Measurements from ENCODE around the gene SORL1.
"Not testable (repeated sequence)": the region's sequence is repeated elsewhere in the genome, so short reads cannot be mapped to it uniquely, and the experiment has no call there.

SORL1 gene

DNA sequence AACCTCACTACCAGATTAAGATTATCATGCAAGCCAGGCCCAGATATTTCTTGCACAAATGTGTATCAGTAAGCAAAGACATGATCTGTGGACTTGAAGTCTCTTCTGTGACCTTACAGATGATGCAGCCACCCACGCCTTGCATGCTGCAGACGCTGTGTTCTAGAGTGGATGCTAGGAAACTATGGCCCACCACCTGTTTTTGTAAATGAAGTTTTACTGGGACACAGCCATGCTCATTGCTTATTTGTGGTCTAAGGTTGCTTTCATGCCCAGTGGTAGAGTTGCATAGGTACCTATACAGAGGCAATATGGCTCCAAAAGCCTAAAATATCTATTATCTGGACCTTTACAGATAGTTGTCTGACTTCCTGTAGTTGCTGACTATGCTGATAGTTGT lies 48.2 kb downstream of the SORL1 start:
- no peak for DNase-seq (ENCODE audit: low read depth, low spot score)

DNA sequence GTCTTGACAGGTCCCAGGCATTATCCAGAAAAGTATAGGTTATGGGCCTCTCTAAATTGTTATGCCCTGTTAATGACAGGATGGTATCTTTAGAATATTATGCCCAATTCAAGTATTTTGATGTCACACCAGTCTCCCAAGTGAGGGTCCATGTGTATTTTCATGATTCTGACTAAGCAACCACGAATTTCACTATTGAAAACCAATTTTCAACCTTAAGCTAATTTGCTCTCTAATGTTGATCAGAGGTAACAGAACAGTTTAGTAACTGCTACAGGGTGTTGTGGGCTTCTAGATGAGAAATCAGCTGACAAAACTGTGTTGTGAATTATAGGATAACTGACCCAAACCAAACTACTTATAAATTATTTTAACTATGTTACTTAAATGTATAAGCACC lies 48.6 kb downstream of the SORL1 start:
- no peak for DNase-seq (ENCODE audit: low read depth, low spot score)

DNA sequence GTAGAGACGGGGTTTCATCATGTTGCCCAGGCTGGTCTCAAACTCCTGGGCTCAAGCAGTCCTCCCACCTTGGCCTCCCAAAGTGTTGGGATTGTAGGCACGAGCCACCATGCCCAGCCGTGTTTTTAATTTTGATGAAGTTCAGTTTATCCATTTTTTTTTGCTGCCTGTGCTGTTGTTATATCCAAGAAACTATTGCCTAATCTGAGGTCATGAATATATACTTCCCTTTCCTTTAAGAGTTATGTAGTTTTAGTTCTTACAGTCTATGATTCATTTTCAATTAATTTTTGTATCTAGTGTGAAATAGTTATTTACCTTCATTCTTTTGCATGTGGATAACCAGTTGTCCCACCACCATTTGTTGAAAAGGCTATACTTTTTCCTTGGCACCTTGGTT lies 50.9 kb downstream of the SORL1 start:
- no peak for DNase-seq (ENCODE audit: low read depth, low spot score)

DNA sequence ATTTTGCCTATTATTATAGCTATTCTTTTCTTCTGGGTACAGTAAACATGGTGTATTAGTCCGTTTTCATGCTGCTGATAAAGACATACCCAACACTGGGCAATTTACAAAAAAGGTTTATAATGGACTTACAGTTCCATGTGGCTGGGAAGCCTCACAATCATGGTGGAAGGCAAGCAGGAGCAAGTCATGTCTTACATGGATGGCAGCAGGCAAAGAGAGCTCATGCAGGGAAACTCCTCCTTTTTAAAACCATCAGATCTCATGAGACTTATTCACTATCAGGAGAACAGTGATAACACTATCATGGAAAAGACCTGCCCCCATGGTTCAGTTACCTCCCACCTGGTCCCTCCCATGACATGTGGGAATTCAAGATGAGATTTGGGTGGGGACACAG lies 54.1 kb downstream of the SORL1 start:
- not testable (repeated sequence) for DNase-seq (ENCODE audit: low read depth, low spot score)

DNA sequence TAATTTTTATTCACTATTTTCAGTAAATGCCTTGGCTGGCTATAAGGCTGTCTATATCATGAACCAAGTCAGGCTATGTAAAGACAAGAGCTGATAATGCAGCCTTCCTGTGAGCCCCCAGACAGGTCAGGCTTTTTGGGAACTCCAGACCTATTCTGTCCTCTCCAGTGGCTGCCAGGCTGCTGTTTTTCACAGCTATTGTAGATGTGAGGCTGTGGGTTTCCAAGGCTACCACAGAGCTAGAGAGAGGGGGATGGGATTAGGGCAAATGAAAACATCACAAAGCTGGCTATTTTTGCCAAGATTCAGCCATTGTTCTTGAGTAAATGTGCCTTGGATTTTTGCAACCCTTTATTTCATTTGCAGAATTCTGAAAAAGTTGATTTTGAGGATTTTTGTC lies 56.3 kb downstream of the SORL1 start:
- no peak for DNase-seq (ENCODE audit: low read depth, low spot score)

DNA sequence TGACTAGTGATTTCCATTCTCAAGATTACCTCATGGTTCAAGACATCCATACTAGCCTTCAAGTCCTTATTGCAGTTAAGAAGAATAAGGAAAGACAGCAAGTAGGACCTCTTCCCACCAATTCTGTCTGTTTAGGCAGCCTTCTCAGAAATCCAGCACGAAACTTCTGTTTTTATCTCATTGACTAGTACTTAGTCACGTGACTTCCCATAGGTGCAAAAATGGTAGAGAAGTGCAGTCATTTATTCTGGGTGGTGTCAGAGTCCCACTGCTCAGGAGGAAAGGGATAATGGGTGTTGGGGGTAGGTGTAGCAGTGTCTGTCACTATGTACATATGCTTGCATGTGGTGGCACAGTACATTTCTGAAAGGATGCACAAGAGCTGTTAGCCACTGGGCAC lies 58.3 kb downstream of the SORL1 start:
- DNase-seq (ENCODE audit: low read depth, low spot score) = no peak

DNA sequence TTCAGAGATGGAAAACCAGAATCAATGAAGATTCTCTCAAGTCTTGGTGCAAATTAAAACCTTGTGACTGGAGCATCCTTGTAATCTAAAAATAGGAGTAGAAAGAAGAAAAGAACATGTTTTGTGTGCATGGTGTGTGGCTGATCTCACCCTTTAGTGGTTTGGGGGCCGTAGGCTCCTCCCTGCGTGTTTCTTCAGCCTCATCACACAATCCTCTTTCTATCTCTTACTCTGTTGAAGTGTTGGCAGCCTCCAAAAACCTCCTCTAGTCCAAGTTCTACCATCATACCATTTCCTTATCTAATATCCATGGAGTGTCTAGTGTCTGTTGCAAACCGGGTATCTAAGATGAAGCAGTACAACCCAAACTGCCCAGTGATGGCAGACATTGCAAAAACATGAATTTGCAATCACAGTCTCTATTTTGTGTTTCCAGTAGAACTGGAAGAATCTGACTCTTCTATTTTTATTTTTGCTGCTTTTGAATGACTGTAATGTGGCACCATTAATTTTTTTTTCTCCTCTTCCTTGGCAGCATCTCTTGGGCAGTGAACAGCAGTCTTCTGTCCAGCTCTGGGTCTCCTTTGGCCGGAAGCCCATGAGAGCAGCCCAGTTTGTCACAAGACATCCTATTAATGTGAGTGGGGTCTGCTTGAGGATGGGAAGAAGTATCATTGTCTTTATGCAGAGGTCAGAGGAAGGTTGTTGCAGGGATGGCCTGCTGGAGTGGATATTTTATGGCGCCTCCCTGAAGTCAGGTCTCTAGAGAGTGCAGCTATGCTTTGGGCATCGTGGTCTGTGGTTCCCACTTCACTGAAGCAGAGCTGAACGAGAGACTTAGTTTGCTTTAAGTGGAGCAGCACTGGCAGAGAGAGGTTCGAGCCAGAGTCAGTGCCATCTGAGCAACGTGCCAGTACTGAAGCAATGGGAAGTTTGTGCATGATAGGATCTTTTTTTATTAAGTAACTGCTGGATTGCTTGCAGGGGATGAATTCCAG lies 60.7 kb downstream of the SORL1 start:
- no peak for DNase-seq (ENCODE audit: low read depth, low spot score)

DNA sequence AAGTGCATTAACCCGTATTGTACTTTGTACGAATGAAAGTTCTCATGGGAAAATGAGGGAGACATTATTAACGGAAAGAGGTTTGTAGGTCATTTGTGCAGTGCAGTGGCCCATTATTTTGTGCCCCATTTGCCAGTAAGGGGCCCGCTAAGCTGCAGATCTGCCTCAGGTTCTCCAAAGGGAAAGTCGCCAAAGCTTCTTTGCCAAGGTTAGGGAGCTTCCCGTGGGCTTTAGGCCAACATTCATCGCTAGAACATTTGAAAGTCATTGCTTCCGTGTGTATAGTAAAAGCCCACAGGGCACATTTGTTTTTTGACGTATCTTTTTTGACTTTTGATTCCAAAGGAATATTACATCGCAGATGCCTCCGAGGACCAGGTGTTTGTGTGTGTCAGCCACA lies 61.7 kb downstream of the SORL1 start:
- no peak for DNase-seq (ENCODE audit: low read depth, low spot score)

DNA sequence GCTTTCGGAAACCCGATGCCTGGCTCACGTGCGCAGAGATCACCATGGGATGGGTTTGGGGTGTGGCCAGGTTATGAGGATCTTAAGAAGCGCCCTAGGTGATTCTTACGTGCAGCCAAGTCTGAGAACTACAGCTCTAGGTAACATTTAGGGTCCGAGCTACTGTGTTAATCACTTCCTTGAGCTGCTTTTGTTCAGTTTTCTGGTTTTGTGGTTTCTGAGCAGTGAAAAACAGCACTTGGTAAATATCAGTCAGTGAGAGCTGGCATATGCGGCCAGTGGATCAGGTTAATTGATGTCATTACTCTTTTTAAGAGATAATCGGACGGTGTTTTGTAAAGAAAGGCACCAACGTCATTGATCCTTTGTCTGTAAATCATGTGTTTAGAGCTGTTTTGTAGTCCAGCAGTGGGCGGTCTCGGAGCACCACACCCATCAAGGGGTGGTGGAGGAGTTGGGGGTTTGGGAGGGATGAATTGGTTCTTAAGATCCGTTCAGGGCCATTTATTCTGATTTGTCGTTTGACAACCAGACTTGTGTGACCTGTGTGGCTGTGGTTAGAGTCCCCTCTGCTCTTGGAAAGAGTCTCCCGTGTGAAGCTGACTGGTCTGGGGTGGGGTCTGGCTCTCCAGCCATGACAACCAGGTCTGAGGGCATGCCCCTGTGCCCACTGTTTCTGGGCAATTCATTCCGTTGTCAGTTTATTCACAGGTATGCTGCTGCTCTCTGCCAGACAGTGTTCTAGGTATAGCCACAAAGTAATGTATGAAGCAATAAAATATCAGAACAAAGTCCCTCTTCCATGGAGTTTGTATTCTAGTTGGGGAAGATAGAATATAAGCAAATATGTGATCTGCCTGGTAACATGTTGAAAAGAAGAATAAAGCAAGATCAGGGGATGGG lies 62.6 kb downstream of the SORL1 start:
- no peak for DNase-seq (ENCODE audit: low read depth, low spot score)

DNA sequence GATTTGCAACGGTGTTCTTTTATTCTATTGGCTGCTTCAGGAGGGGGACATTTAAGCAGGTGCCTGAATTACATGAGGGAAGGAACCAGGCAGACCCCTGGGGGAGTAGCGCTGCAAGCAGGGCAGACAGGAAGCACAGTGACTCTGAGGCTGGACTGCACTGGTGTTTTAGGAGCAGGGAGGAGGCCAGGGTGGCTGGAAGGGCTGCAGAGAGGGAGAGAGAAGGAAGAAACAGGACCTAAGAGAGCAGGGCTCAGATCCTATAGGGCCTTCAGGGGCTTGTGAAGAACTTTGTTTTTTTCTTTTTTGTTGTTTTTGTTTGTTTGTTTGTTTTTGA lies 63.2 kb downstream of the SORL1 start:
- no peak for DNase-seq (ENCODE audit: low read depth, low spot score)

DNA sequence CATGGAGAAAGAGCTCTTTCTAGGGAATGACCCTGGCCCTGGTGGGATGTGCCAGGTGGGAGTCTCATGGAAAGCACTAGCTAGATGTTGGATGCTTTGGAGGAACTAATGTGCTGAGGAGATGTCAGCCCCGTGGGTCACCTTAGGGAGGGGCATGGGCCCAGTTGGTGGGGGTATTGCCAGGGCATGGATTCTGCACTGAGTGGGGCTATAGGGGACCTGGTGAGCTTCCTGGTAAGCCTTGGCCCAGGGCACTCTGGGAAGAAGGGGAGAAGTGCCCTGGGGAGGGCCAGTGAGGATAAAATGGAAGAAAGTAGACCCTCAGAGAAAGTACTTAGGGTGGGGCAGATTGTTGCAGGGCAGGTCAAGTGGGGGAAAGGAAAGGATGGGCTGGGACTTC lies 65.9 kb downstream of the SORL1 start:
- no peak for DNase-seq (ENCODE audit: low read depth, low spot score)

DNA sequence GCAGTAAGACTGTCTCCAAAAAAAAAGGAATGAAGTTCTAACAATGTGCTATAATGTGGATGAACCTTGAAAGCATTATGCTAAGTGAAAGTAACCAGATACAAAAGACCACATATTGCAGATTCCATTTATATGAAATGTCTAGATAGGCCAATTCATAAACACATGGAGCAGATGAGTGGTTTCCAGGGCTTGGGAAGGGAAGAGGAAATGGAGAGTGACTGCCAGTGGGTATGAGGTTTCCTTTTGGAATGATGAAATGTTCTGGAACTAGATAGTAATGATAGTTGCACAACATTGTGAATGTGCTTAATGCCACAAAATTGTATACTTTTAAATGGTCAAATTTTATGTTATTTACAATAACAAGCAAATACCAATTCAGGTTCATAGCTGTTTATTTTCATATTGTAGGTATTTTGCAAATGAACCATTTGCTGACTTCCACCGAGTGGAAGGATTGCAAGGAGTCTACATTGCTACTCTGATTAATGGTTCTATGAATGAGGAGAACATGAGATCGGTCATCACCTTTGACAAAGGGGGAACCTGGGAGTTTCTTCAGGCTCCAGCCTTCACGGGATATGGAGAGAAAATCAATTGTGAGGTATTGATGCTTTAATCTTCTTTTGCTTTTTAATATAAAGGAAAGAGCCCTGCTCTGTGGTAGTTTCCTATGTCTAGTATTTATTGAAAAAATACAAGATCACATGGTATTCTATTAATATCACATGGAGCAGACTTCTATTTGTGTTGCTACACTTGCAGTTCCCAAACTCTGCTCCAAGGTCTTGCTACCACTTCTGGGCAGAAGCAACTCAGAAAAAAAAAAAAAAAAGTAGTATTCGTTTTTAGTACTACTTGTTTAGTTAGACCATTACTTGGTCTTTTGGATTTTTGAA lies 68.4 kb downstream of the SORL1 start:
- no peak for DNase-seq (ENCODE audit: low read depth, low spot score)

DNA sequence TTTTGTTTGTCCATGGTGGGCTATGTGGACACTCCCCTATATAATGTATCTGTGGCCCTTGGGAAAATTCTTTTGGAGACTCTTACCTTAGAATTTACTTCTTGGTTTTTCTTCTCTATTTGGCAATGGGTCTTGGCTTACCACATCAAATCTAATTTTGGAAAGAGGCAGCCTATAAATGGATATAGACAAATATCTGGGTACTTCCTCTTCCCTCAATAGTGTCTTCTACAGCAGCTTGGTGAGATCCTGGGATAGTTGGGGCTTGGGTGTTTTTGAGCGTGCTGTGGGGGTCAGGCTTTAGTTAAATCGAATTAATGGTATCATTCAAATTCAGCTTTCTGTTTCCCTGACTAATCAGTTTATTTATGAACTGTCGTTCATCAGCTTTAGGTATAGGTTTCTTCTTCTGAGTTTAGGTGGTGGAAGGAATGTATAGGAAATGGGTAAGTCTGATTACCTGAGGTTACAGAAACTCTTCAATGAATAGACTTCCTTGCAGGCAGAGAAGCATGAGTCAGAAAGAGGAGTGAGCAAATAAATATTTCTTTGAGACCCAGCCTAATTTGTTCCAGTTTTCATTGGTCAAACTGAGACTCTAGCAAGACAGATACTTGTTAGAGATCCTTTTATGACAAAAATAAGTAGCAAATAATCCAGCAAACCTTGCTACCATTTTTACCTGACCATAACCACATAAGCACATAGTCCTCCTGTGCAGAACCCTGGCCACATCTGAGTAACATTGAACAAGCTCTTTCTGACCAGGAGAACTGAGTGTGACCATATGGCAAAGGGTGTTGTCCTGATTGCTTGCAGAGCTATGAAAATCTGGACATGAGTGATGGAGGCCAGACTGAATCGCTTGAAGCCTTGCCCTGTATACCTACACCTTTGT lies 69.3 kb downstream of the SORL1 start:
- no peak for DNase-seq (ENCODE audit: low read depth, low spot score)

DNA sequence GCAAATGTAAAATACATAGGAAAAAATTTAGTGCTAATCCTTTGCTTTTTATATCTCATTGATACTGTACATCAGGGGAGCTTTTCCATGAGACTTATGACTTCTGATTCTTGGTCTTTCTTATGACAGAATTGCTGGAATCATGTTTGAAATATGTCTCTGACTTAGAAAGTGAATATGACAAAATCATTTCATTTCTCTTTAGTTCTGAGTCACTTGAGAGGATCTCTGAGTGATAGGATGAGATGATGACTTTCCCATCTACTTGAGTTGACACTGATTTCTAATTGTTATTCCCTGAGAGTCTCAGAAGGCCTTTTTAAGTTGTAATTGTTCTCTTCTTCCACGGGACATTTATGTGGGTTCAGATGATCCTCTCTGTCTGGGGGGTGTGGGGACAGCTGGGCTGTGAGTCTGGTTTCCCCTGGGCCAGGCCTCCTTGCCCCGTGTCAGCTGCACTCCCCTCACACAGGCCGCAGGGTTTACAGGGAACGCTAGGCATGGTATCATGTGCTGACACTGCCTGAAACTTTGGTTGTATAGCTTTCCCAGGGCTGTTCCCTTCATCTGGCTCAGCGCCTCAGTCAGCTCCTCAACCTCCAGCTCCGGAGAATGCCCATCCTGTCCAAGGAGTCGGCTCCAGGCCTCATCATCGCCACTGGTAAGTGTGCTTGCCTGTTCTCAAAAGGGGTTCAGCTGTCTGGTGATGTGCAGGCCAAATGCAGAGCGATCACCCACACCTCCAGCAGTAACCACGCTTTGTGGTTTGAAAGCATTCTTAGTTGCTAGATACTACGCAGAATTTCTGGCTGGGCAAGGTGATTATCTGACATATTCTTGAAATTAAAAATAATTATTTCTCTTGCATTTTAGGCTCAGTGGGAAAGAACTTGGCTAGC lies 70.2 kb downstream of the SORL1 start:
- no peak for DNase-seq (ENCODE audit: low read depth, low spot score)

DNA sequence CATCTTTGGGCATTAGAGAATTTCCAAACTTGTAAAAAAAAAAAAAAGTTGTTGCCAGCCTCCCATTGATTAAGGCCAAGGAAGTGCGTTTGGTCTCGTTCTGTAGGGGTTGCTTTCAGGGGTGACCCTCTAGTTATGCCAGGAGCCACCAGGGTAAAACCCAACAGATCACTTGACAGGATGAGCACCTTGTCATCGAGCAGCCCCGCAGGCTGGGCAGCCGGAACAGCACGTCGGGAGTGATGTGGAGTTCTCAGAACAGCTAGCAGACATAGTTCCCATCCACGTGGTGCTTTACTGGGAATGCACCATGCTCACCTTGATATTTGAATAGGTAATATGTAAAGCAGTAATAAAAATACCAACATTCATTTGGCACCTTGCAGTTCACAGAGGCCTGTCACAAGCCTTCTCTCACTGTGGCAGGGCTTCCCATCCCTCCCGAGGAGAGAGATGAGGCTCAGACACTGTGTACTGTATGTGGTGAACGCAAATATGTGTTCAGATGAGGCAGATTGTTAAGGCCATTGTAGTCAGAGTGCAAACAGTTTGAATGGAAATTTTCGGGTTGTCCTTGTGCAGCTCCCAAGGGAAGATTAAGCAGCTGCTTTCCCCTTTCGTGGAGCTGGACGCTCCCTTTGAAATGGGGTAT lies 71.6 kb downstream of the SORL1 start:
- no peak for DNase-seq (ENCODE audit: low read depth, low spot score)

DNA sequence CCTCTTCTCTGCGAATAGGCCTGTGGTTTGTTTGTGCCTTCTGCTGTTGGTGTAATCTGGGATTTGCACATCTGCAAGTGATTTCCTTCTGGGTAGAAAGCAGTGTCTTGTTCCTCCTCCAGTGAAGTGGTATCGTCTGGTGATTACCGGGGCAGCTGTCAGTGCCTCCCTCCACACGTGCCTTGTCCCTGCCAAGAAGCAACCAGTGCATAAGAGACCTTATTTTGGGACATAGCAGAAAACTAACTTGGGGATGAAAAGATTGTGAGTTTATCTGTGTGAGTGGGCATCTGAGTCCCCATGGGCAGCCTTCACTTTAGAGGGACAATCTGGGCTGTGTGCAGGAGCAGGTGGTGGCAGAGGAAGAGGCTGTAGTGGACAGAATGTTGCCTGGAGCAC lies 72.1 kb downstream of the SORL1 start:
- no peak for DNase-seq (ENCODE audit: low read depth, low spot score)

DNA sequence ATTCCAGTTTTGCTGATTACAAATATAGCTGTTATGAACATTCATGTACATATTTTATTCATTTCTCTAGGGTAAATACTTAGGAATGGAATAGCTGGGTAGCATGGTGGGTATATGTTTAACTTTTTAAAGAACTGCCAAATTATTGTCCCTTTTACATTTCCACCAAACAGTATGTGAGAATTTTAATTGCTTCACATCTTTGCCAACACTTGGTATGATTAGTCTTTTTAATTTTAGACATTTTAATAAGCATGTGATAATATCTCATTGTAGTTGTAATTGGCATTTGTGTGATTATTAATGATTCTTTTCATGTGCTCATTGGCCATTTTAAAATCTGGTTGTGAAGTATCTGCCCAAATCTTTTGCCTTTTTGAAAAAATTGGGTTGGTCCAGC lies 73.3 kb downstream of the SORL1 start:
- DNase-seq (ENCODE audit: low read depth, low spot score) = no peak

DNA sequence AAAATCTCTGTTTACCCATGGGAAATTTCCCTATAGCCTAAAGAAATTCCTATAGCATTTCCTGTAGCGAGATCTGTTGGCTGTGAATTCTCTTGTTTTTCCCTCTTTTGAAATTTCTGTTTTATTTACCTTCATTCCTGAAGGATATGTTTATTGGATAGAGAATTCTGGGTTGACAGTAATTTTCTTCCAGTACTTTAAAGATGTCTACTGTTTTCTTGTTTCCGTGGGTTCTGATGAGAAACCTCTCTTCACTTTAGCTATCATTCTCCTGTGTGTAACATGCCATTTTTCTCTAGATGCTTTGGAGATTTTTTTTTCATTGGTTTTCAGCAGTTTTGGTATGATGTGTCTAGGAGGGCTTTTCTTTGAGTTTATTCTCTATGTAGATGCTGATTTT lies 78.1 kb downstream of the SORL1 start:
- no peak for DNase-seq (ENCODE audit: low read depth, low spot score)

DNA sequence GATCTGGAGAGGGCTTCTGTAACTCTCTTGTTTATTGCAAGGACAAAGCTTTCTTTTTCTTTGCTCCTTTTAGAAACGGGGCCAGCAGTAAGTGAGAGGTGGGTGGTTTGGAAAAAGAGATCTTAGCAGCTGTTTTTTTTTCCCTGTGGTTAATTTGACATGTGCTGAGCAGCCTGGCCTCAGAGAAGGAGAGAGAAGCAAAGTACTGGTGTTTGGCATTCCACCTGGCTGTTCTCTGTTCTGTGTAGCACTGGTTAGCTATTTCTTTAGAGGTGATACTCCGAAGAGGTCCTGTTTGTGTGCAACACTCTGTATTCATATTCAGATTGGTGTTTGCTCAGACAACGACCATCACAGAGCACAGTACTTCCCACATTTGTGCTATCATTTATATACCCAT lies 81.5 kb downstream of the SORL1 start:
- no peak for DNase-seq (ENCODE audit: low read depth, low spot score)
